HG03066 (cell line): Measurements from ENCODE around the gene NXPE4.
"Not testable (repeated sequence)": the region's sequence is repeated elsewhere in the genome, so short reads cannot be mapped to it uniquely, and the experiment has no call there.

ENCODE experiments used
- ATAC-seq: cut with Tn5 transposase; IDR thresholded peaks from one replicate; pipeline ENCODE4 v1.9.1; 2021; ENCODE audit warnings: low read depth; ENCODE audit not compliant: unreplicated experiment

Gene NXPE4

DNA sequence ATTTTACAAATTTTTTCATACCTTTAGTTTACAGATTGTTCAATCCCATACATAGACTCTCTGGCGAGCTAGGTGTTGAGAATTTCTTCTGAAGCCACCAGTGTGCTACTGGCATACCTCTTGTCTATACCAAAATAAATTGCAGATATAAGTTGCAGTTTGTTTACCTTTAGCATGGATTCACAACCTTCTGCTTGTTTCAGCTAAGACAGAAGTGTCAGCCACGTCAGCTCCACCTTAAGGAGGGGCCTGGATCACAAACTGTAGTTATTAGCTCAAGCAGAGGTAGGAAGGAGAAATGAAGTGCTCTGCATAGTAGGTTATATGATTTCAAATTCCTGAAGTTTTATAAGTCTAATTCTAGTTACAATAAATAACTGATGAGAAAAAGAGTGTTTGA is at the start of gene NXPE4:
NXPE4 (minus strand) TSS at position 216 of the 400 bp plus-strand sequence. CDS start 1,027 bp downstream, outside the sequence.
- no peak for ATAC-seq

DNA sequence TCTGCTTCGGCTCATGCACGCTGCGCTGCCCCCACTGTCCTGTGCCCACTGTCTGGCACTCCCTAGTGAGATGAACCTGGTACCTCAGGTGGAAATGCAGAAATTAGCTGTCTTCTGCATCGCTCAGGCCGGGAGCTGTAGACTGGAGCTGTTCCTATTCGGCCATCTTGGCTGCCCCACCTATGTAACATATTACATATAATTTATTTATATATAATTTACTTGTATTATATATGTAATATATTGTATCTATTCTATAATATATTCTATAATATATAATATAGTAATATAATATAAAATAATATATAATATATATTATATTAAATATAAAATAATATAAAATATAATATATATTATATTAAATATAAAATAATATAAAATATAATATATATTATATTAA is 43.9 kb upstream of the NXPE4 start:
- not testable (repeated sequence) for ATAC-seq

DNA sequence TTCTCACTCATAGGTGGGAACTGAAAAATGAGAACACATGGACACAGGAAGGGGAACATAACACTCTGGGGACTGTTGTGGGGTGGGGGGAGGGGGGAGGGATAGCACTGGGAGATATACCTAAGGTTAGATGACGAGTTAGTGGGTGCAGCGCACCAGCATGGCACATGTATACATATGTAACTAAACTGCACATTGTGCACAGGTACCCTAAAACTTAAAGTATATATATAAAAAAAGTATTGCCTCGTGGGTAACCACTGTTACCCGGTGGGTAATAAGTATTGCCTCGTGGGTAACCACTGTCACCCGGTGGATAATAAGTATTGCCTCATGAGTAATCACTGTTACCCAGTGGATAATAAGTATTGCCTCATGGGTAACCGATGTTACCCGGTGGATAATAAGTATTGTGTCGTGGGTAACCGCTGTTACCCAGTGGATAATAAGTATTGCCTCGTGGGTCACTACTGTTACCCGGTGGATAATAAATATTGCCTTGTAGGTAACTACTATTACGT is 35.9 kb upstream of the NXPE4 start:
- not testable (repeated sequence) for ATAC-seq

- no peak for ATAC-seq
These were observed 29.7 kb upstream of the NXPE4 start for GRCh38 chr11:114625294-114625693.

GRCh38 chr11:114624455-114625207 is 29.0 kb upstream of the NXPE4 start:
- ATAC-seq: no peak

GRCh38 chr11:114623720-114624119 is 28.1 kb upstream of the NXPE4 start:
- ATAC-seq: no peak

DNA sequence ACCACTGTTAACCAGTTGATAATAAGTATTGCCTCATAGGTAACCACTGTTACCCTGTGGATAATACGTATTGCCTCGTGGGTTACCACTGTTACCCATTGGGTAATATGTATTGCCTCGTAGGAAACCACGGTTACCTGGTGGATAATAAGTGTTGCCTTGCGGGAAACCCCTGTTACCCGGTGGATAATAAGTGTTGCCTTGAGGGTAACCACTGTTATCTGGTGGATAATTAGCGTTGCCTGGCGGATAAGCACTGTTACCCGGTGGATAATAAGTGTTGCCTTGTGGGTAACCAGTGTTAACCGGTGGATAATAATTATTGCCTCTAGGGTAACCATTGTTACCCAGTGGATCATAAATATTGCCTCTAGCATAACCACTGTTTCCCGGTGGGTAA is 27.3 kb upstream of the NXPE4 start:
- ATAC-seq: no peak

GRCh38 chr11:114621950-114622809 is 26.6 kb upstream of the NXPE4 start:
- no peak for ATAC-seq

- ATAC-seq: no peak
These were observed 25.5 kb upstream of the NXPE4 start for GRCh38 chr11:114621072-114621471.

DNA sequence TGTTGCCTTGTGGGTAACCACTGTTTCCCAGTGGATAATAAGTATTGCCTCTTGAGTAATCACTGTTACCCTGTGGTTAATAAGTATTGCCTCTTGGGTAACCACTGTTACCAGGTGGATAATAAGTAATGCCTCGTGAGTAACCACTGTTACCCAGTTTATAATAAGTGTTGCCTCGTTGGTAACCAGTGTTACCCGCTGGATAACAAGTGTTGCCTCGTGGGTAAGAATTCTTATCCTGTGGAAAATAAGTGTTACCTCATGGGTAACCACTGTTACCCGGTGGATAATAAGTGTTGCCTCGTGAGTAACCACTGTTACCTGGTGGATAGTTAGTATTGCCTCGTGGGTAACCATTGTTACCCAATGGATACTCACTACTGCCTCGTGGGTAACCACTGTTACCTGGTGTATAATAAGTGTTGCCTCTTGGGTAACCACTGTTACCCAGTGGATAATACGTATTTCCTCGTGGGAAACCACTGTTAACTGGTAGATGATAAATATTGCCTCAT is 24.1 kb upstream of the NXPE4 start:
- ATAC-seq: no peak

- no peak for ATAC-seq
These were observed 22.6 kb upstream of the NXPE4 start for GRCh38 chr11:114618139-114618538.

- ATAC-seq: no peak
These were observed 21.9 kb upstream of the NXPE4 start for GRCh38 chr11:114617157-114618124.

- no peak for ATAC-seq
These were observed 20.9 kb upstream of the NXPE4 start for GRCh38 chr11:114616516-114616915.

DNA sequence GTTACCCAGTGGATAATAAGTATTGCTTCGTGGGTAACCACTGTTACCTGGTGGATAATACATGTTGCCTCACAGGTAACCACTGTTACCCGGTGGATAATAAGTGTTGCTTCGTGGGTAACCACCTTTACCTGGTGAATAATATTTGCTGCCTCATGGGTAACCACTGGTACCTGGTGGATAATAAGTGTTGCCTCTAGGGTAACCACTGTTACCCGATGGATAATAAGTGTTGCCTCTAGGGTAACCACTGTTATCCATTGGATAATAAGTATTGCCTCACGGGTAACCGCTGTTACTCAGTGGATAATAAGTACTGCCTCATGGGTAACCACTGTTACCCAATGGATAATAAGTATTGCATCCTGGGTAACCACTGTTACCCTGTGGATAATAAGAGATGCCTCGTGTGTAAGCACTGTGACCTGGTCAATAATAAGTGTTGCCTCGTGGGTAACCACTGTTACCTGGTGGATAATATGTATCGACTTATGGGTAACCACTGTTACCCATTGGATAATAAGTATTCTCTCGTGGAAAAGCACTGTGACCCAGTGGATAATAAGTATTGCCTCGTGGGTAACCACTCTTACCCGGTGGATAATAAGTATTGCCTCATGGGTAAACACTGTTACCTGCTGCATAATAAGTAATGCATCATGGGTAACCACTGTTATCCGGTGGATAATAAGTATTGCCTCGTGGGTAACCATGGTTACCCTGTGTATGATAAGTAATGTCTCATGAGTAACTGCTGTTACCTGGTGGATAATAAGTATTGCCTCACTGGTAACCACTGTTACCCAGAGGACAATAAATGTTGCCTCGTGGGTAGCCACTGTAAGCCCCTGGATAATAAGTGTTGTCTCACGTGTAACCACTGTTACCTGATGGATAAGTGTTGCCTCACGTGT is 20.1 kb upstream of the NXPE4 start:
- ATAC-seq: no peak

DNA sequence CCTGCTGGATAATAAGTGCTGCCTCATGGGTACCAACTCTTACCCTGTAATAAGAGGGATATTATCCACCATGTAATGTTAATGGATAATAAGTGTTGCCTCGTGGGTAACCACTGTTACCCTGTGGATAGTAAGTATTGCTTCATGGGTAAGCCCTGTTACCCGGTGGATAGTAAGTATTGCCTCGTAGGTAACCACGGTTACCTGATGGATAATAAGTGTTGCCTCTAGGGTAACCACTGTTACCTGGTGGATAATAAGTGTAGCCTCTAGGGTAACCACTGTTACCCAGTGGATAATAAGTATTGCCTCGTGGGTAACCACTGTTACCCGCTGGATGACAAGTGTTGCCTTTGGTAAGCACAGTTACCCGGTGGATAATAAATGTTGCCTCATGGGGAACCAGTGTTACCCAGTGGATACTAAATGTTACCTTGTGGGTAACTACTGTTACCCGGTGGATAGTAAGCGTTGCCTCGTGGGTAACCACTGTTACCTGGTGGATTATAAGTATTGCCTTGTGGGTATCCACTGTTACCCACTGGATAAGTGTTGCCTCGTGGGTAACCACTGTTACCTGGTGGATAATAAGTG is 18.6 kb upstream of the NXPE4 start:
- no peak for ATAC-seq

DNA sequence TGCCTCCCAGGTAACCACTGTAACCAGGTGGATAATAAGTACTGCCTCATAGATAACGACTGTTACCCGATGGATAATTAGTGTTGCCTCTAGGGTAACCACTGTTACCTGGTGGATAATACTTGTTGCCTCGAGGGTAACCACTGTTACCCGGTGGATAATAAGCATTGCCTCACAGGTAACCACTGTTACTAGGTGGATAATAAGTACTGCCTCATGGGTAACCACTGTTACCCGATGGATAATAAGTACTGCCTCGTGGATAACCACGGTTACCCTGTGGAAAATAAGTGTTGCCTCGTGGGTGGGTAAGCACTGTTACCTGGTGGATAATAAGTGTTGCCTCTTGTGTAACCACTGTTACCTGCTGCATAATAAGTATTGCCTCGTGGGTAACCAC is 17.5 kb upstream of the NXPE4 start:
- not testable (repeated sequence) for ATAC-seq

GRCh38 chr11:114612686-114613085 is 17.1 kb upstream of the NXPE4 start:
- ATAC-seq: no peak

- not testable (repeated sequence) for ATAC-seq
These were observed 16.6 kb upstream of the NXPE4 start for GRCh38 chr11:114612199-114612598.
